HG02938 (cell line): ENCODE results near the gene TUBA1B.
"Not testable (repeated sequence)": the region's sequence is repeated elsewhere in the genome, so short reads cannot be mapped to it uniquely, and the experiment has no call there.

Experiments
- ATAC-seq: cut with Tn5 transposase; IDR thresholded peaks from one replicate; pipeline ENCODE4 v1.9.1; 2021; ENCODE audit warnings: mild to moderate bottlenecking, moderate library complexity; ENCODE audit not compliant: unreplicated experiment

TUBA1B gene

DNA sequence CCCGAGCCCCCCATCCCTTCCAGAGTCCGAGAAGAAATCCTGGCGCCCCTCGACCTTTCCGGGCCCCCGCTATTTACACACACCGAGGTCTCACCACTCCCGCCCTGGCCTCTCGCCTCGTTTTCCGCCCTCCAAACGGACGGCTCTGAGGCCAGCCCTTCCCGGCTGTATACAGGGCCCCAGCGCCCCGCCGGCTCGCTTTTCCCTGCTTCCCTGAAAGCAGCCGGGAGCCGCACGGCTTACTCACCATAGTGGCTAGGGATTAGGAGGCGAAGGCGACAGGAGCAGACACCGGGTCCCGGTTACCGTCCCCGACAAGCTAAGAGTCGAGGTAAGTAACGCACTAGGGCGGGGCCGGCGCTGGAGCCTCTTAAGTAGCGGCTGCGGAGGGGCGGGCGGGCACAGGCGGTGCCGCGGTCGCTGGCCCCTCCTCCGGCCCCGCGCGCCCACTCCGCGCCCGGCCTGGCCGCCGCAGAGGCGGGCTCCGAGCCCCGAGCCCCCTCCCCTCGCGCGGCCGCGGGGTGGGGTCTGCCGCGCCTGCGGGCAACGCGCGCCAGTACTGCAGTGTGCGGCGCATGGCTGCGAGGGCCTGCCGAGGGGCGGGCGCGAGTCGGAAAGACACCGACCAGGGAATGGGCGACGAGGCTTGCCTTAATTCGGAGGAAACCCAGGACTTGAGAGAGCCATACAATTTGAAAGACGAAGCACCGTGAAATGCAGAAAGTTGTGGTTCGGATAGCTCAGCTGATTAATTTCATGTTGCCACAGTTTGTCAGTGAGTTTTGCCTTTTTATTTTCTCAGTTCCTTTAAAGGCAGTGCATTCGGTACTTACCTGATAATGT is at the start of gene TUBA1B:
TUBA1B (minus strand) TSS at position 345 of the 843 bp plus-strand sequence; CDS start at position 250, 95 bp downstream.
- peak; percentile 56 for ATAC-seq

DNA sequence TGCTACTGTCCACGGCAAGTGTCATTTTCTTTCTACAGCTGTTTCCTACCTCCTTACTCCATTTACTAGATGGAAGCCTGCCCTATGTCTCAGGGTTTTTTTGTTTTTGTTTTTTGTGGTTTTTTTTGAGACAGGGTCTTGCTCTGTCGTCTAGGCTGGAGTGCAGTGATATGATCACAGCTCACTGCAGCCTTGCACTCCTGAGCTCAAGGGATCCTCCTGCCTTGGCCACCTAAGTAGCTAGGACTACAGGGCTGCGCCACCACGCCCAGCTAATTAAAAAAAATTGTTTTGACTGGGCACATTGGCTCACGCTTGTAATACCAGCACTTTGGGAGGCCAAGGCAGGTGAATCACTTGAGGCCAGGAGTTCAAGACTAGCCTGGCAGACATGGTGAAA is 43.0 kb upstream of the TUBA1B start:
- no peak for ATAC-seq

DNA sequence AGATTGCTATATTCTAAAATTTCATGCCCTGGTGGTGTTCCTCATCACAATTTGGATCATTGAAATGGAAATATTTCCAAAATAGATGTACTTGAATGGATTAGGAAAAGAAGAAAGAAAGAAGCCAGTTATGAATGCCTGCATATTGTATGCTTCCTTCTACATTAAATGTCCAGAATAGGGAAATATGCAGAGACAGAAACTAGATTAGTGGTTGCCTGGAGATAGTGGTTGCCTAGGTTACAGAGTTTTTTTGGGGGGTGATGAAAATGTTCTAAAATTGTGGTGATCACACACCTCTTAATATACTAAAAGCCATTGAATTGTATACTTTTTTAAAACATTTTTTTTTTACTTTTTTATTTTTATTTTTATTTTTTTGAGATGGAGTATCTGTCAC is 39.7 kb upstream of the TUBA1B start:
- ATAC-seq, result no peak

DNA sequence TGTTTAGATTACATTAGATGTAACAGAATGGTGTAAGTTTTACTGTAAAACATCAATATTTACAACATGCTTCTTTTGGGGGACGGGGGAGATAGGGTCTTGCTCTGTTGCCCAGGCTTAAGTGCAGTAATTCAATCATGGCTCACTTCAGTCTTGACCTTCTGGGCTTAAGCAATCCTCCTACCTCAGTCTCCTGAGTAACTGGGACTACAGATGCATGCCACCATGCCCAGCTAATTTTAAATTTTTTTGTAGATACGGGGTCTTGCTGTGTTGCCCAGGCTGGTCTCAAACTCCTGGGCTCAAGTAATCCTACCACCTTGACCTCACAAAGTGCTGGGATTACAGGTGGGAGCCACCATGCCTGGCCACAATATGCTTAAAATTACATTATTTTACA is 33.9 kb upstream of the TUBA1B start:
- no peak for ATAC-seq

DNA sequence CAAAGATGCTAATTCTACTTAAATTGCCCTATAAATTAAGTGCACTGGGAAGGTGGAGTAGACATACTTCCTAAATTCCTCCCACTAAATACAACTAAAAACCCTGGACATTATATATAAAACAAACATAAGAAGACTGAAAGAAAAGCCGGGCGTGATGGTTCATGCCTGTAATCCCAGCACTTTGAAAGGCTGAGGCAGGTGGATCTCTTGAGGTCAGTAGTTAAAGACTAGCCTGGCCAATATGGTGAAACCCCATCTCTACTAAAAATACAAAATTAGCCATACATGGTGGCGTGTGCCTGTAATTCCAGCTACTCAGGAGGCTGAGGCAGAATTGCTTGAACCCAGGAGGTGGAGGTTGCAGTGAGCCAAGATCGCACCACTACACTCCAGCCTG is 30.7 kb upstream of the TUBA1B start:
- ATAC-seq, result not testable (repeated sequence)

DNA sequence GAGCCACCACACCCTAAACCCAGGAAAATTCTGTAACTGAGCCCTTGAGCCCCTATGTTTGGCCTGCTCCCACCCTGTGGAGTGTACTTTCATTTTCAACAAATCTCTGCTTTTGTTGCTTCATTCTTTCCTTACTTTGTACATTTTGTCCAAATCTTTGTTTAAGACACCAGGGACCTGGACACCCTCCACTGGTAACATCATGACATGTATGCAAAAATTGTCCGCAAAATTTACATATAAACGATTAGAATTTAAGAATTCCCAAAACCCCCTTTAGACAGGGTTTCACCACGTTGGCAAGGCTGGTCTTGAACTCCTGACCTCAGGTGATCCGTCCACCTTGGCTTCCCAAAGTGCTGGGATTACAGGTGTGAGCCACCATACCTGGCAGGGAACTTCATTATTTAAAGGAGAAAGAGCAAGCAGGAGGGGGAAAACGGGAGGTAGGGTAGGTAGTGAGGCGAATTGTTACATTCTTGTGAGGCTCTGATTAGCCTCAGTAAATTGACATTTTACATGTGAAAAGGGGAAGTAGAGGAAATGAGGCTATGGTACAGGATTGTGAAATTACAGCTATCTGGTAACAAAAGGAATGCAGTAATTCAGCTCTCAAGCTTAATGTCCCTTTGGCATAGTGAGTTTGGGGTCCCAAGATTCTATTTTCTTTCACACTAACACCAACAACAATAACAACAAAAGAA is 30.0 kb upstream of the TUBA1B start:
- ATAC-seq, result no peak

DNA sequence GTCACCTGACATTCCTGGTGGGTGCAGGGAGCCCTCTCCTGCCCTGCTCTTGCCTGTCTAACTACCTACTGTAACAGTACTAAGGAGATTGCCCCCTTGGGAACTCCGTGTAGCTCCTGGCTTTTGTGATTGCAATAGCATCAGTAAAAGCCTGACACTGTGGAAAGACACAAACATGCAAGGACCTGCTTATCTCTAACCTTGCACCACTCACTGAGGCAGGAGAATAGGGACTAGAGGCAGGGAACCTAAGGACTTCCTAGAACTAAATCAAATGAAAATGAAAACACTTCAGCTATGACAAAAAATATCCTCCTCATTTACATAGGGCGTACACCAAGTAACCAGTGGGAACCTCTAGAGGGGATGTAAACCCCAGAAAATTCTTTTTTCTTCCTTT is 29.2 kb upstream of the TUBA1B start:
- no peak for ATAC-seq

DNA sequence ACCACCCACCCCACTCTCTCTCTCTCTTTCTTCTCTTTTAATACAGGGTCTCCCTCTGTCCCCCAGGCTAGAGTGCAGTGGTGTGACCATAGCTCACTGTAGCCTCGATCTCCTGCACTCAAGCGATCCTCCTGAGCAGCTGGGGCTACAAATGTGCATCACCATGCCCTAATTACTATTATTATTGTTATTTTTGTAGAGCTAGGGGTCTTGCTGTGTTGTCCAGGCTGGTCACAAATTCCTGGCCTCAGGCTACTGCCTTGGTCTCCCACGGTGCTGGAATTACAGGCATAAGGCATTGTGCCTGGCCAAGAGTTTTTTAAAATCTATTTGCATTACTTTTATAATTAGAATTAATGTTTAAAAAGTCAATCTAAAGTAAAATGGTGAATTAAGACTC is 23.0 kb upstream of the TUBA1B start:
- ATAC-seq, result no peak

DNA sequence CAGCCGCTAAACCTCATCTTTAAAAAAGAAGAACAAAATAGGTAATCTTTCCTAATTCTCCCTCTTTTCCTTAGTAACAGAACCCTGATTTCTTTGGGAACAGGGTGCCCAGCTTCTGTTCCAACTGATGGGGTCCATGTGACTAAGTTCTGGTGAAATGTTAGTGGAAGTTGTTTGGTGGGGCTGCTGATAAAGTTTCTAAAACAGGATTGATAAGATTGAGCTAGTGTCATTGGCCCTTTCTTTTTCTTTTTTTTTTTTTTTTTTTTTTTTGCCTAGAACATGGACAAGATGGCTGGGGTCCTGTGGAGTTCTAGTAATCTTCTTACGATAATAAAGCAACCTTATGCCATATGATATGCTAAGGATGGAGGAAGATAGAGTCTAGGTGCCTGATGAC is 16.2 kb upstream of the TUBA1B start:
- ATAC-seq, result no peak

DNA sequence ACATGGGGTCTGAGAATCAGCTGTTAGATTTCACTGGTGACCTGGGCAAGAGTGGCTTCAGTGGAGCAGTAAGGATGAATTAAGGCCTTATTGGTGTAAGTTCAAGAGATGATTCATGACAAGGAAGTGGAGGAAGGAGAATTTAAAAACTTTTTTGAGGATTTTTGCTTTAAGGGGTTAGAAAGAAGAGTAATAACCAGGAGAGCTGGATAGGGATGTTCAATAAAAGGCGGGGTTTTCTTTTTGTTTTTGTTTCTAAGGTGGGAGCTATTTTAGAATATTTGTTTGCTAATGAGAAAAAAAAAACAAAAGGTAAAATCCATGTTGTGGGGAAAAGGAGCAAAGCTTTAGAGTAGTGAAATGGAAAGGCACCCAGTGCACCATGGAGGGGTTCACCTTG is 15.2 kb upstream of the TUBA1B start:
- no peak for ATAC-seq

DNA sequence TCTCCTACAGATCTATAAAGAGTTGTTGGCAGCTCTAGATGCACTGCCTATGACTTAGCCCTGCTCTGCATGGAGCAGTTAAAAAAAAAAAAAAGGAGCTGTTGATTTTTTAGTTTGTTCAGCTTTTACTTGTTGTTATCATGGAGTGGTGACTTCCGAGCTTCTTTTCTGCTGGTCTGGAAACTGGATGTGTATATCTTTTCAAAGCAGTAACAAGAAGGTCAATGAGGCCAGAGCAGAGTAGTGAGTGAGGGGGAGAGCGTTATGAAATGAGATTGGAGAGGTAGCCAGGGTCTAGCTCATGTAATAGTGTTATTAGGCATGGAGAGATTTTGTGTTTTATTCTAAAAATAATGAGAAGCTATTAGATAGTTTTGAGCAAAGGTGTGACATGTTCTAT is 13.2 kb upstream of the TUBA1B start:
- ATAC-seq, result no peak

DNA sequence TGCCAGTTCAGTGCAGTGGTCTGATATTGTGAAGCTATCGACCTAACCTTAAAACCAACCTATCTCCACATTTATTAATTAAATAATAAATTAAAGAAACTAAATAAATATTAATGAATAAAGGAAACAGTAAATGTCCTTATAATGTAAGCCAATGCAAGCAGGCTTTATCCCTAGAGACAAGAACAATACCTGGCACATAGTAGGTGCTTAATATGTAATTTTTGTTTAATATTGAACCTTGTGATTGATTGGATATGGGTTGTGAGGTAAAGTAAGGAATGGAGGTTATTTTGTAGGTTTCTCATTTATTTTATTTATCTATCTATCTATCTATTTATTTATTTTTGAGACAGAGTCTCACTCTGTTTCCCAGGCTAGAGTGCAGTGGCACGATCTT is 7.8 kb upstream of the TUBA1B start:
- no peak for ATAC-seq

DNA sequence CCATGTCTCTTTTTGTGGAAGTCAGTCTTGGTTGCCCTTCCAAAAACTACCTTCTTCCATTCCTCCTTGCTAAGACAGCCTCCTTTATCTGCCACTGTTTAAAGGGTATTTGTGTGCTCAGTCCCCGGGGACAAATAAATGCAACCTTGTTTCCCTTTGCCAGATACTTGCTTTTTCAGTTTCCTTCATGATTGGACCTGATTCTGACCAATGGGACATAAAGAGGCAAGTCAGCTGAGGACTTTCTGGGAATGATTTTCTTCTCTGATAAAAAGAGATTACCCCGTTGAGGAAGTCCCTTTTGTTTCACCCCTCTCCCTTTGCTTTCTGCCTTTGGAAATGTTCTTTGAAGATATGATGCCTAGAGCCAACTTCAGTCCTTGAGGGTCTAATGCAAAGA is 7.4 kb upstream of the TUBA1B start:
- ATAC-seq, result no peak

DNA sequence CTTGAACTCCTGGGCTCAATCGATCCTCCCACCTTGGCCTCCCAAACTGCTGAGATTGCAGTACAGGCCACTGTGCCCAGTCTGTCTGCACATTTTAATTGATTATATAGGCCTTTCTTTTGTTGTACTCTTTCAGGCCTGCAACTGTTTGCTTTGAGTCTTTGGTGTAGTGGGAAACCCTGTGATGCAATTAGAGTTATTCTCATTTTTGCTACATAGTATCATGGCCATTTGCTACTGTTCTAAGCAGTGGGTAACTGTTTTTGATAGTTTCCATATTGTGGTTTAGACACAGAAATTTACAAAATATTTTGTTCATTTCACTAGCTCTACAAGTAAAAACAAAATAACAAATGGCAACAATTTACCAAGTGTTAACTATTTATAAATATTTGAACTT is 6.3 kb upstream of the TUBA1B start:
- no peak for ATAC-seq

DNA sequence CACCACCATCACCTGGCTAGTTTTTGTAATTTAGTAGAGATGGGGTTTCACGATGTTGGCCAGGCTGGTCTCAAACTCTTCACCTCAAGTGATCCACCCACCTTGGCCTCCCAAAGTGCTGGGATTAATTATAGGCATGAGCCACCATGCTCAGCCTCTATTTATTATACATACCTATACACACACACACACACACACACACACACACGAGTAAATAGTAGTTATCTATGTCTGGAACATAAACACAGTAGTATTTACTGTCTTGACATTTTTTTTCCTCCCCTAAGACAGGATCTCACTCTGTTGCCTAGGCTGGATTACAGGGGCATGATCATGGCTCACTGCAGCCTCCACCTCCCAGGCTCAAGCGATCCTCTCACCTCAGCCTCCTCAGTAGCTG is 5.8 kb upstream of the TUBA1B start:
- ATAC-seq, result not testable (repeated sequence)

DNA sequence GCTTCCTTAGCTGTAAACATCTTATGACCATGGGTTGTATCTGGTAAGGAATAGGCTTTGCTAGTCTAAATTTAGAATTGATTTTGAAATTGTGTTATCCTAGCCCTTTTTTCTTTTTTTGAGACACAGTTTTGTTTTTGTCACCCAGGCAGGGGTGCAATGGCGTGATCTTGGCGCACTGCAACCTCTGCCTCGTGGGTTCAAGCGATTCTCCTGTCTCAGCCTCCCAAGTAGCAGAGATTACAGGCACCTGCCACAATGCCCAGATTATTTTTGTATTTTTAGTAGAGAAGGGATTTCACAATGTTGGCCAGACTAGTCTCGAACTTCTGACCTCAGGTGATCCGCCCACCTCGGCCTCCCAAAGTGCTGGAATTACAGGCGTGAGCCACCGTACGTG is 2.4 kb upstream of the TUBA1B start:
- ATAC-seq, result no peak

DNA sequence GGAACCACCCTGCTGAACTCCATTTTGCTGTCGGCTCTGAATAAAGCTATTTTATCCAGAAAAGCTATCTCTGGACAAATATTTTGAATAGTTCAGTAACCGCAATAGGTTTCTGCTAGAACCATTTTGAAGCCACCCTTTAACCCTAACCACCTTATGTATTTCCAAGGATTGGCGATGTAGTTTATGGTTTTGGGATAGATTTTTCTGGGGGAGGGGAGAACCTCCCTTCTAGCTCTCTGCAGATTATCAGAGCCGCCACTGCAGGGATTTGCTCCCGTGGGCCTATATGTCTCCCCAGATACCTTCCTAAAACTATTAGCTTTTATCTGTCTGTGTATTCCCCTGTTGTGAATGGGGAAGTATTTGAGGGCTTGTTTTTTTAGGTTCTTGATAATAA is 1.8 kb upstream of the TUBA1B start:
- ATAC-seq, result no peak

DNA sequence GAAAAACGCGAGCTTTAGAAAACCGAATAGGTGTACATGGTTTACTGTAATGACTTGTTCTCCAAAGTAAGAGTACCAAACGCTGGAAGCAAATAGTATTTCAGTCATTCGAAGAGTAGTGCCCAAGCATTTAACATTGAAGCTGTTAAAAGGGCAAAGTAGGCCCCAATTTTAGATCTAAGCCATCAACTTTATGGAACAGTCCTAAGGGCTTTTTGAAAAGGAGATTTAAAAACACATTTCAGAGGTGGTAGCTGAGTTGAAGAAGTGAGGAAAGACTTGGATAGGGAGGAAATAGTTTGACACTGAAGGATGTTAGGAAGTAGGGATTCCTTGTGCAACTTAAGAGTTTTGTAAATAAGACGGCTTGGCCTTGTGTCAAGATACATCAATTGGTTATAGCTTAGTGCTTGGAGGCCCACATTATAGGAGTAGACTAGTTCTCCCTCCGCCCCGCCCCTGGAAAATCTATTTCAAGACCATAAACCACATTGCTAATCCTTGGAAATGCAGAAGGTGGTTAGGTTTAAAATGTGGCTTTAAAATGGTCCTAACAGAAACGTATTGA is 783 bp upstream of the TUBA1B start:
- ATAC-seq, result no peak

DNA sequence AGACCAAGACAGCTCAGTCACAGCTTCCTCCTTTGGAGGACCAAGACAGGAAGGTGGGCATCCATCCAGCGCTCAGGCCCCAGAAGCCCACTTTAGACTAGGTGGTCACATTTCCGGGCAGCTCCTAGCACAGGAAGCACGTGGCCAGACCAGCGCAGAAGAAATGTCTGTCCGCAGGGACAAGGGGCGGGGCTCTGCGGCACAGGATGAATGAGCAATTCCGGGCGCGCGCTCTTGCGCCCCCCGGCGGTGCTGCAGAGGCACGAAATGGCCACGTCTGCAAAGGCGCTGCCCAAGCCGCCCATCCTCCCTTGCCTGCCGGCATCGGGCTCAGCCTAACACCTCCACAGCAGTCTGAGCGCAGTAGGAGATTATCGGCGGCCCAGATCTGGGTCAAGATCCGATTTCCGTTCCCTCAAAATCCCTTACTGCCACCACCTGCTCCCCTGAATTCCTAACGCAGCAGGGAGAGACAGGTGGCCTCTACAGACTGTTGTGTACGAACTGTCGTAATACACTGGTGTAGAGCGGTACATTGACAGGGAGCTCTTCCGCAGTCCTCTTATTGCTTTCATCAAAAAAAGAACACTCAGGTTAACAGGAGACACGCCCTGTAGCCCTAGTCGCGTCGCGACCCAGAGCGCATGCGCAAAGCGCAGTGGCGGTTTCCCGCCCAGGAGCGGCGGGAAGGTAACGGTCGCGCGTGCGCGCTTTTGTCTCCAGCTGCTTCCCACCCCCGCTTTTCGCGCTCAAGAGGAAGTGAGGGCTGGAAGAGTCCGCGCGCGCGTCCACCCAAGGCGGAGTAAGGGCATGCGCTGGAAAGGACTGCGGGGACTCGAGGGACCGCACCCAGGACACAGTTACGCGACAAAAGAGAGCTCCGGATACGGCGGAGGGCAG is 794 bp downstream of the TUBA1B start:
- peak; percentile 47 for ATAC-seq

DNA sequence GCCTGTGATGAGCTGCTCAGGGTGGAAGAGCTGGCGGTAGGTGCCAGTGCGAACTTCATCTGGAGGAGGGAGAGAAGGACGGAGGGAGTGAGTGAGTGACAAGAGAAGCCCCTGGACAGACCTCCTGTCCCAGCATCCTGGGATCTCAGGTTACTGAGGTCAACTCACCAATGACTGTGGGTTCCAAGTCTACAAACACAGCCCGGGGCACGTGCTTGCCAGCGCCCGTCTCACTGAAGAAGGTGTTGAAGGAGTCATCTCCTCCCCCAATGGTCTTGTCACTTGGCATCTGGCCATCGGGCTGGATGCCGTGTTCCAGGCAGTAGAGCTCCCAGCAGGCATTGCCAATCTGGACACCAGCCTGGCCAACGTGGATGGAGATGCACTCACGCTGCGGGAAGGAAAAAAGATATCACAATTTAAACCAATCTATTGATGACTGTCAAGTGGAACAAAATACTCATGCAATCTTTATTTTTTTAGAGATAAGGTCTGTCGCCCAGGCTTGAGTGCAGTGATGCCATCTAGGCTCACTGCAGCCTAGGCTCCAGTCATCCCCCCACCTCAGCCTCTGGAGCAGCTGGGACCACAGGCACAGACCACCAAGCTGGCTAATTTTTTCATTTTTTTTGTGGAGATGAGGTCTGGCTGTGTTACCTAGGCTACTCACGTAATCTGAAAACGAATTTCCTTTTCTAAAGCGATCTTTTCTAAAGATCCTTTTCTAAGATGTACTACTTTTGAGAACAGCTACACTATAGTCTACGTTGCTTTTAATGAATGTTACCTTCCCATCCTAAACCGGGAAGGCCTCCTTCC is 1.7 kb downstream of the TUBA1B start:
- no peak for ATAC-seq
